GM19035 (cell line): ENCODE results near the gene CCND2.

Source experiments
- ATAC-seq: cut with Tn5 transposase; IDR thresholded peaks from one replicate; pipeline ENCODE4 v1.9.1; 2021; ENCODE audit not compliant: unreplicated experiment

Gene CCND2

DNA sequence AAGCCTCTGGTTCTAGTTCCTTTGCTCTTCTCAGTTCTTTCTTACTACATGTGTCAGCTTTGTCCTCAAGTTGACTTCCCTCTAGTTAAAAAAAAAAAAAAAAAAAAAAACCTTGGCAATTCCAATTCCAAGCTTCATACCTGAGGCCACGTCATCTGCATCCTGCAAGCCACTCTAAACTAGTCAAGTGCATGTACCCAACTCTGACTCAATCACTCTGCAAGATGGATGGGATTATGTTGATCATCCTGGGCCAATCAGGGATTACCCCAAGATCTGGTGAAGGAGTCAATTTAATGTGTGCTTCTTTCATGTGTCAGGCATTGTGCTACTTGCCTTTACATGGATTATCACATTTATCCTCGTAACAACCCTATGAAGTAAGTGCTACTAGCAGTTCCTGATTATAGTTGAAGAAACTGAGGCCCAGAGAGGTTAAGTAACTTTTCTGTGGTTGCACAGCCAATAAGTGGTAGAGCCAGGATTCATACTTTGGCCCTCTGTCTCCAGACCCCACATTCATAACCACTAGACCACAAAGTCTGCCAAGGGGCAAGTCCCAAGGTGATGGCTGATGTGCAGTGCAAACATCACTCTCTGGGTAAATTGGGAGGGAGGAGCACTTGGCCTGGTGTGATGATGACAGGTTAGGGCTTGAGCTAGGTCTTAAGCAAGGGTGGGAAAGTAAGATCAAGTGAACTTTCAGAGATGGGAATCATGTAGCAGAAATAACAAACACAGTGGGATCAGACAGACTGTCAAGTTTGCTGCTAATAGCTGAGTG, 17.3 kb upstream of the CCND2 start:
- no peak for ATAC-seq

DNA sequence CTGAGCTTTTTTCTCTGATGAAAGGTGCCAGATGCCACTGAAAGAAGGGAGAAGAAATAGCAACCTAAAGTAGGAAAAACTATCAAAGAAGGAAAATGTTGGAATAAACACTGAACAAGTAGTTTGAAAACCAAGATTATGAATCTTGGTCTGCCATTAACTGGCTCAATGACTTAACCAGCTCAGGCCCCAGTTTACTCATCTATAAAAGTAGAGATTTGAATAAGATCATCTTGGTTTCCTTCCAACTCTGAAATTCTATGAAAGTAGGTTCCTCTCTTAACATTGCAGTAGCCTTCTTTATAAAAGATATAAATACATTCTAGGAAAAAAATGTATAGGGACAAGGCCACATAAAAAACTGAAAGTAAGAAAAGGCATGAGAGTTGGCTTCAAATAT, 16.1 kb upstream of the CCND2 start:
- no peak for ATAC-seq

DNA sequence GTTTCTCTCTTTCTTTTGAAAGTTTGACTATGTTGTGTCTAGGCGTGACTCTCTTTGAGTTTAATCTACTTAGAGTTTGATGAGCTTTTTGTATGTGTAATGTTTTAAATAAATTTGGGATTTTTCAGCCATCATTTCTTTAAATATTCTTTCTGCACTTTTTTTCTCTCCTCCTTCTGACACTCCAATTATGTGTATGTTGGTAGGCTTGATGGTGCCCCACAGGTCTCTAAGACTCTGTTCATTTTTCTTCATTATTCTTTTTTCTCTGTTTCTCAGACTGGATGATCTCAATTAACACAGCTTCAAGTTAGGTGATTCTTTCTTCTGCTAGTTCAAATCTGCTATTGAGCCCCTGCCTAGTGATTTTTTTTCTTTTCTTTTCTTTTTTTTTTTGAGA, 14.5 kb upstream of the CCND2 start:
- ATAC-seq: no peak

DNA sequence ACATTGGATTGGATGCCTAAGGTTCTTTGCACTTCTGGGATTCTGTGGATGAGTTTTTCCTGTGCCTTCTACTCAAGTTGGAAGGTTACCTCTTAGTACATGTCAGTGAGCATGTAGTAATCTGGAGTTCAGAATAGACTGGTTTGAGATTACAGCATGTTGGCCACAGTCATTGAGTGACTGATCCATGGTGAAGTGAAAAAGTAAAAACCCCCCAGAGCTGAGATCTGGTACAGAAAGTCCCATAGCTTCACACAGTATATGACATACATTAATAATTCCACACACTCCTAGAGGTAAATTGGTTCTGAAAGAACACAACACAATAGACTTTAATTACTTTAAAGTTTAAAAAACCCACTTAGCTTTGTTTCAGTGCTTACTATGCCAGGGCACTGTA, 11.9 kb upstream of the CCND2 start:
- peak; percentile 73 for ATAC-seq

DNA sequence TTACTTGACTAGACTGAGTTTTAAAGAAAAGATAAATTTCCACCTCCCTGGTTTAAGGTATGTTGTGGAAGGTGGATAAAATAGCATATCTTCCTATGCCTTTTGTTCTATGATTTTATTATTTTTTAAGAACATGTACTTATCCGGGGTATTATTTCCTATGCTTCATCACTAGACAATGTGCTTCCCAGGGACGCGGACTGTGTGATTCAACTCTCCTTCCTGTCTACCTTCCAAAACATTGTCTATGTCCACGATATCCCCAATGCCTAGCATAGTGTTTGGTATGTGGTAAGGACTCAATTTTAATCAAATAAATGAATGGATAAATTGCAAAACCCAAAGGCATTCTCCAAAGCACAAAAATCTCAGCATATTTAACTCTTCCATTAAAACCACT, 8.3 kb upstream of the CCND2 start:
- no peak for ATAC-seq

DNA sequence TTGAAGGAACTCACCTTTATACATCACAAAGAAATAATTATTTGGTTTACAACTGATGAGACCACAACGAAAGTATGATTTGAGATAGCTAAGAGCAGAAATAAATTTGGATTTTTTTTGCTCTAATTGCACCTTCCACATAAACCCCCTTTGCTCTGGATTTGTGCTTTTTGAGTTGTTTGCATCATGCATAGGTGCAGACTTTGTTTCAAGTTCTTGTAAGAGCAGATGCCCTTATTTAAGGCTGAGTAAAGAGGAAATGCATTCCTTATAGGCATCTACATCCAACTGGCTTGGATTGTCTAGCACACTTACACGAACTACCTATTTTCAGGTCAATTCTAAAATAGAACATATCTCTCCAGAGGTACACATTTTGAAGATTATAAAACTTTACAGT, 6.6 kb upstream of the CCND2 start:
- no peak for ATAC-seq

DNA sequence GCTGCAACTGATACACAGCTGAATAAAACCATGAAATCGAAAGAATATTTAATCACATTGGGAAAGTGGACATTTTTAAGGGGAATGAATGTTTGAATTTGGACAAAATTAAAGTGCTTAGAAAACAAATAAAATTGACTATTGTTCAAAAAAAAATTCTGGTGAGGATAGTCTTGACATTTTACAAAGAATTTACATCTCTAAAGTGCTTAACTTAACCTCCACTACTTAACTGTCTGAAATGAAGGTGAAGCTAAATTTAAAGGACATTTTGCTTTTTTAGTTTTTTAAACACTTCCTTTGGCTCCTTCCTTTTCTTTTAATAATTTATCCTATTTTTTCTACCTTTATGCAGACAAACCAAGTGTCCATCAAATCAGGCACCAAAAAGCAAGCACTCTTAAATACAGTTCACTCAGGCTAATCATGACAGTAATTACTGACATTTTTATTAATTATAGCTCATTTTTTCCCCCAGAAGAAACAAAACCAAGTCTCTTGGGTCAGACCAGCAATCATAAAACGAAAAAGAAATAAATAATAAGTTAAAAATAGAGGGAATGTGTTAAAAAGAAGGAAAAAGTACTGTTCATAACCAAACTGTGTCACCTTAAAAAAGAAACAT, 5.7 kb upstream of the CCND2 start:
- ATAC-seq: no peak

DNA sequence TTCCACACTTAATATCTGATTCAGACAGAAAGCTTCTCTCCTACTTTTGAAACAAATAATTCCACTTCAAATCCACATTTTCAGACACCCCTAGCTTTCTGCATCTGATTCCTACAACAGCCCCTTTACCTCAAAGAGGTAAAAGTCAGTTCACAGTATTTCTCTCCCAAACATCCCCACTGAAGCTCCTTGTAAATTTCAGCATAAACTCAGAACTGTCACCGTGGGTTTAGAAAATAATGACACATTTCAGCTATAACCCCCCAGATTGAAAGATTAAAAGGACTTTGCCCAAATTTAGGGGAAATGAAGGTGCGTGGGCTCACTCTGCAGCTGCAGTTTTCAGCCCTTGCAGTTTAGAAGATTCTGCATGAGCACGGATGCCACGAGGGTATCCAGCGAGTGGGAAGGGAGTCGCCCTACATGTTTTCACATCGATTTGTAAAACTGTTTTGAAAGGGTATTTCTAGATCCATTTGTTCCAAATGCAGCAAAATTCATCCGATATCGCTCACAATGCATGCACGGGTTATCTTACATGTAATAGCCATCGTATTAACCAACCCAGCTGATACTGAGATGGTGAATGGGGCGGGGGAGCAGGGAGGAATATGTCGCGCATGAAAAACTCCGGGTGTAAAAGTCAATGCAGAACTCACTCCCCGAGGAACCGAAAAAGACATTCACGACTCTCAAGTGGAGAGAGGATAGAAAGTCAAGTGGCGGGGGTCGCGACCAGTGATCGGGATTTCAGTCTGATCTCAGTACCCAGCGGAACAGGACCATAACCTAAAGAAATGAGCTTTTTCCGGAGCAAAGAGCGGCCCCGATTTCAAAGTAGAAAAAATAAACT, 5.0 kb upstream of the CCND2 start:
- ATAC-seq: no peak

DNA sequence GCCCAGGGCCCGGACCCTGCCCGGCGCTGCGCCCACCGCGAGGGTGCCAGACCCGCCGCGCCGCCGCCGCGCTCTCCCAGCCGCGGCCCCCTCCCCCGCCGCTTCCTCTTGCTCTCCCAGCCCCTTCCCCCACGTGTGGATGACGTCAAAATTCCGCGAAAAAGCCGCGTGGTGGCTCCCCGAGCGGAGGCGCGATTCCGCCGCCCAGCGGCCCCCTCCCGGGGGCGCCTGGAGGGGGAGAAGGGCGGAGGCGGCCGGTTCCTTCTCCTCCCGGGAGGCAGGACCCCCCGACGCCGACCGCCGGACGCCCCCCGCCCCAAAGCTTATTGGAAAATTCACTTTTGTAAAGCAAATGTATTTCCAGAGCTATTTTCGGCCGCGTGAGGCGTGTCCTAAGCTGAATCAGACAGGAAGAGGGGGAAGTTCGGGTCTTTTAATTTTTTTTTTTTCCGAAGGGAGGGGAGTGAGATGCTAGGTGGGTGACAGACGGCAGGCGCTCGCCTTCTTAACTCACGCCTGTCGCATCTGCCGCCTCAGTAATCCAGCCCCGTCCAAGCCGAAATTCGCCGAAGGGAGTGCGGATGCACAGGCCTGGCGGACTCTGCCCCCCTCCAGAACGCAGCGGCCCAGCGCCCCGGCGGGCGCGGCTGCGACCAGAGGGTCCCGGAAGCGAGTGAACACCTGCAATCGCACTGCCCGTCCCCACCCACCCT, 4.1 kb upstream of the CCND2 start:
- peak; percentile 26 for ATAC-seq

DNA sequence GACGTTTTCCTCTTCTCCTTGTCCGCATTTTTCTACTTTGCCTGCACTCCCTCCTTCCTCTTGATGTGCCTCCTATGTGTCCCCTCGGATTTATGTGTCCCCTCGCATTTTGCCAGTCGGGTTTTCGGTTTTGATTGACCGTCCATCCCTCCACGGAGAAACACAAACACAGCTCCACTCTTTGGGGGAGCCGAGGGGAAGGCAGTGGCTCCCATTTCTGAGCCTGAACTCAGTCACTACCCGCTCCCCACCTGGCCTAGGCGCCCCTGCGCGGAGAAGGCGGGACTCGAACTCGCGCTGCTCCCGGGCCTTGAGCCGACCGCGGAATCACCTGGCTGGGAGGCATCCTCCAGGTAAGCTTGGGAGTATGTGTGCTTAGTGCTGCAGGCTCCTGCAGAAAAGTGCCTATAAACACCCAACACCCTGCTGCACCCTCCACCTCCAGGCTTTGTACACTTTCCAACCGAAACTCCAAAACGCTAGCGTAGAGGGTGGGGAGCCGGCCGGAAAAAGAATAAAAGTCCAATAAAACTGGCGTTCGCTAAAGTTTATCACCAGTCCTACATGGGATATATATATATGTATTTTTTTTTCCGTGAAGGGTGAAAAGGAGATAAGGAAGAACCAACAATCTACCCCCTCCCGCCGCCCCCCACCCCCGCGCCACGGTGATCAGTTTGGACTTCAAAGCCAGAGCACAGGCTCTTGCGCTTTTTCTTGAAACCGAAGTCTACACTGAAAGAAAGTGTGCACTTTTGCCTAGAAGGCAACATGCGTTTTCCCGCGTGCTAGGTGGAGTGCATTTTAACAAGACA, 3.3 kb upstream of the CCND2 start:
- no peak for ATAC-seq

DNA sequence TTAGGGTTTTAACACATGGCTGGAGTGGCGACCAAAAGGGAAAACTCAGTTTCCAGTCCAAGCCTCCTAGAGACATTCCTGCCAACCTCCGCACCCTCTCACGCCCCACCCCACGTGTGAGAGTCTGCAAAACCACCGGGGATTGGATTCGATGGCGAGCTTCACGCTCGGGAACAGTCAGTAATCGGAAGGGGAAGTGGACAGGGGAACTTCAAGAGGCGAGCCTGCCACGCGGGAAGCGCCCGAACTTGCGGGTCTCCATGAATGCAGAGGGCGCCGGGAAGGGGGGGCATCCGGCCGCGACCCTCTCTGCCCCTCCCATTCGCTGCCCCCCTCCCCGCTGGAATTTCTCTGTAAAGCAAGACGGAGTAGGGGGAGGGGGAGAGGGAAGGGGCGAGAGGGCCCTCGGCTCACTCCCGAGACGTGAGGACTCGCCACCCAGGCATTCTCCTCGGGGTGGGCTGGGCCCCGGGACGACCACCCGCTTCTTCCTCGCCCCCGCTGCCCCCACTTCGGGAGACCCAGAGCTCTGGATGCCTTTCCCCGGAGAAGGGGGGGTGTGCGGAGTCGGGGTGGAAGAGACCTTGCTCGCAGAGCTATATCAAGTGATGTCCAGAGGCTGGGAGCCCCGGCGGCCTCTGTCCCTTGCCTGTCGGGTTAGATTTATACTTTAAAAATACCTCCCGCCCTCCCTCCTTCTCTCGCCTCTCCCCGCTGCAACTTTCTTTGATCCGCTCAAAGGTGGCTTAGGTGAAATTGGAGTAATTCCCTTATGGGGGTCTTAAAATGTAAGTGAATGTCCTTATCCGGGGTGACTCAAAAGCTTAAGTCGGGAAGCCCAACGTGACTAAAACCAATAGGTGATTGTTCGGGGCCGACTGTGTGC, 2.5 kb upstream of the CCND2 start:
- no peak for ATAC-seq

DNA sequence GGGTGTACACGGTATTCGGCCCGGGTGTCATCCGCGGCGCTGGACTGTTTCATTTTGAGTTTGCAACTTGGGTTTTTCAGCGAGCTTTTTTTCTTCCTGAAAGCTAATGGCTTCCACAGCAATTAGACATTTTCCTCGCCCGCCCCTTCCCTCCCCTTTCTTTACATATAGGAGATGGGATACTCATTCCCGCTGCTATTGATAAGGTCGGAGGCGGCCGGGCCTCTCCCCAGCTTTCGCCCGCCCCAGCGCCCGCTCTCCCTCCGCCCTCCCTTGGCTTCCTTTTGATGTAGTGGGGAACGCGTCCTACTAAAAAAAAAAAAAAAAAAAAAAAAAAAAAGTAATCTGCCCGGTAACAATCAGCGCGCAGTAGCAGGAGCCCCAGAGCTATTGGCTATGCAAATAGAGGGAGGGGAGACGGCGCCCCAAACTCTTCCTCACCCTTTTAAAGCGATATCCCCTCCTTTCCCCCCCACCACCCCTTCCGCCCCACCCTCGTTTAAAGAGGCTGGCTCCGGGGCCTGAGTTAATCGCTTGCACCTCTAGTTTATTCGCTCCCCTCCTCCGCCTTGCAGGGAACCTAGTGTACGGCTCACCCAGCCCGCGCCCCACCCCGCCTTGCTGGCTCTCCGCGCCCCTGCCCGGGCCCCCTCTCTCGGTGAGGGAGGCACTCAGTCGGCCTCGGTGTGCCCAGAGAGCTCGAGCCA, 1.7 kb upstream of the CCND2 start:
- ATAC-seq: peak; percentile 51

DNA sequence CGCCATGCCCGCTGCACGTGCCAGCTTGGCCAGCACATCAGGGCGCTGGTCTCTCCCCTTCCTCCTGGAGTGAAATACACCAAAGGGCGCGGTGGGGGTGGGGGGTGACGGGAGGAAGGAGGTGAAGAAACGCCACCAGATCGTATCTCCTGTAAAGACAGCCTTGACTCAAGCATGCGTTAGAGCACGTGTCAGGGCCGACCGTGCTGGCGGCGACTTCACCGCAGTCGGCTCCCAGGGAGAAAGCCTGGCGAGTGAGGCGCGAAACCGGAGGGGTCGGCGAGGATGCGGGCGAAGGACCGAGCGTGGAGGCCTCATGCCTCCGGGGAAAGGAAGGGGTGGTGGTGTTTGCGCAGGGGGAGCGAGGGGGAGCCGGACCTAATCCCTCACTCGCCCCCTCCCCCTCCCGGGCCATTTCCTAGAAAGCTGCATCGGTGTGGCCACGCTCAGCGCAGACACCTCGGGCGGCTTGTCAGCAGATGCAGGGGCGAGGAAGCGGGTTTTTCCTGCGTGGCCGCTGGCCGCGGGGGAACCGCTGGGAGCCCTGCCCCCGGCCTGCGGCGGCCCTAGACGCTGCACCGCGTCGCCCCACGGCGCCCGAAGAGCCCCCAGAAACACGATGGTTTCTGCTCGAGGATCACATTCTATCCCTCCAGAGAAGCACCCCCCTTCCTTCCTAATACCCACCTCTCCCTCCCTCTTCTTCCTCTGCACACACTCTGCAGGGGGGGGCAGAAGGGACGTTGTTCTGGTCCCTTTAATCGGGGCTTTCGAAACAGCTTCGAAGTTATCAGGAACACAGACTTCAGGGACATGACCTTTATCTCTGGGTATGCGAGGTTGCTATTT, 914 bp upstream of the CCND2 start:
- ATAC-seq: peak; percentile 10

DNA sequence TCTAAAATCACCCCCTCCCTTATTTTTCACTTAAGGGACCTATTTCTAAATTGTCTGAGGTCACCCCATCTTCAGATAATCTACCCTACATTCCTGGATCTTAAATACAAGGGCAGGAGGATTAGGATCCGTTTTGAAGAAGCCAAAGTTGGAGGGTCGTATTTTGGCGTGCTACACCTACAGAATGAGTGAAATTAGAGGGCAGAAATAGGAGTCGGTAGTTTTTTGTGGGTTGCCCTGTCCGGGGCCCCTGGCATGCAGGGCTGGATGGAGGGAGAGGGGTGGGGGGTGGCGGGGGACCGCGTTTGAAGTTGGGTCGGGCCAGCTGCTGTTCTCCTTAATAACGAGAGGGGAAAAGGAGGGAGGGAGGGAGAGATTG, 300 bp upstream of the CCND2 start:
- no peak for ATAC-seq

DNA sequence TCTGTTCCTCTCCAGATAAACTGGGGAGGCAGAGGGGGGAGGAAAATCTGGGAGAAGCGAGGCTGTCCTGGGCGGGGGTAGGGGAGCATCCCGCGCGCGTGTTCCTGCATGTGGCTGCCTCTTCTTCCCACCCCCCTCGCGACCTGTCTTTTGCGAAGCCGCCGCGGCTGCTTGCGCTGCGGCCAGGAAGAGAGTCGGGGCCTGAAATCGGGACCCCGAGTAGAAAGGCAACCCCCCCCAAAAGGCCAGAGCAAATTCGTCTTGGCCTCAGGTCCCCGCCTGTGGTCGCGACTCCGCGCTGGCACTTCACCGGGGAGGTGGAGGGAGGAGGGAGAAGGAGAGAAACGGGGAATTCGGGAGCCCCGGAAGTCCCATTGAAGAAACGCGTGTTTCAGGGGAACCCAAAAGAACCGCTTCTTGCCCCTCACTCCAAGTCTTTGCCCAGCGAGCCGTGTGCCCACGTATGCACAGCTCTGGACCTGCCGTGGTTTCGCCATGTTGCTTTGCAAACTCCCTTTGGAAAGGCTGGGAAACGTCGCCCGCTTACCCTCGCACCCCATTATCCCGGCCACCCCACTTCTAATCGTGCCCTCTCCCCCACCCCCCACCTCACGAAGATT, 944 bp downstream of the CCND2 start:
- no peak for ATAC-seq

DNA sequence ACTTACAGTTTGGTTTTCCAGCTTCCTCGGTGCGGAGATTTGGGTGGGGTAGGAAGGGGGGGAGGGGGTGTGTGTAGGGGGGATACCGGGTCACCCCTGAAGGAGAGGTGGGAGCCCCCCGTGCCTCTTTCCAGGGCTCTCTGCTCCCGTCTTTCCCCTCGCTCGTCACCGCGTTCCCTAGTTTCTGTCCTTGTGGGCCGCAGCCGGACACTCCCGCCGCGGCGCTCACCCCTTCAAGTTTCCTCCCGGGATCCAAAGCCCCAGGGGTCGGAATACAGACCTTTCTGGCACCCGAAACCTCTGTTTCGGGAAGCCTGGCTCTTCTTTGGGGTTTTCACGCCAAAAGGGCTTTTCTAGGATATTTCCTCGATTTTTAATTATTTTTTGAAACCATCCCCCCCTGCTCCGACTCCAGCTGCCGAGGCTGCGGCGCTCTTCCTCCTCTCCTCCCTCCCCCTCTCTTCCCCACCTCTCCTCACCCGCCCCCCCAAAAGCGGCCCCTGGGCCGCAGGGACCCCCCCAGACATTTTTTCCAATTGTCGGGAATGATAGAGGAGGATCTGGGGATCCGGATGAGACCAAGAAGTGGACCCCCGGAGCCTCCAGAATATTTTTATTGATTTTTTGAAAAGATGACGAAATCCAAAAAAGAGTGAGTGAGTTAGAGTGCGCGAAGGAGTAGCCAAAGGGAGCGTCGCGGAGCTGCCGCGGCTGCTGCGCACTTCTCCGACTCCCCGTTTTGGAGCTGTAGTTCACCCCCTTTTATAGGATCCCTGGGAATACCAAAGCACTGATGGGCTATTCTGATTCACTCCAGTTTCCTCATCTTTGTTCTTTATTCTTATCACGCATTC, 1.7 kb downstream of the CCND2 start:
- ATAC-seq: no peak

DNA sequence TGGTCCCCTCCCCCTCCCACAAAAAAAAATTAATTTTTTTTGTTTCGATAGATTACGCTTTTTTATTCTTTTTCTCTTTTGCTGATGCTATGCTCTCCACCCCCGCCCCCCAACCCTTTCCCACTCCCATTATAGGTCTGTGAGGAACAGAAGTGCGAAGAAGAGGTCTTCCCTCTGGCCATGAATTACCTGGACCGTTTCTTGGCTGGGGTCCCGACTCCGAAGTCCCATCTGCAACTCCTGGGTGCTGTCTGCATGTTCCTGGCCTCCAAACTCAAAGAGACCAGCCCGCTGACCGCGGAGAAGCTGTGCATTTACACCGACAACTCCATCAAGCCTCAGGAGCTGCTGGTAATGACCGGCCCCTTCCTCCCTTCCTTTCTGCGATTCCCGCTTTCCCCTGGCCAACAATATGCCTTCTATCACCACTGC, 2.3 kb downstream of the CCND2 start:
- ATAC-seq: no peak
